Stomach (tissue), 4 donors: ENCODE results near the gene RAB40B.

Experiments used
- EP300 ChIP-seq: sonication (generic); formaldehyde crosslinking; IDR thresholded peaks from one replicate; pipeline ENCODE4 v1.6.1; 2017; ENCODE audit warnings: antibody characterized with exemption
- POLR2A ChIP-seq, 4 donors: fragments of 450-650 bp; IDR thresholded peaks; one replicate each; pipeline ENCODE4 v1.6.1; 2016; ENCODE audit warnings: antibody characterized with exemption in 4 of 4, control low read depth in 2 of 4, mild to moderate bottlenecking in 1 of 4, moderate library complexity in 1 of 4
- POLR2AphosphoS5 ChIP-seq, 3 donors: sonication (generic); formaldehyde crosslinking; IDR thresholded peaks; one replicate each; pipeline ENCODE4 v1.6.1; 2016; ENCODE audit warnings: antibody characterized with exemption in 3 of 3
- TF ChIP-seq, protein P1 (sequence below), 7 experiments: fragments of 450-650 bp in 4 of 7; fragments of 200-600 bp in 3 of 7; sonication (generic) in 3 of 7; IDR thresholded peaks; one replicate each; pipeline ENCODE4 v1.5.1; 2016 to 2019; ENCODE audit warnings: antibody characterized with exemption in 7 of 7, control low read depth in 2 of 7, mild to moderate bottlenecking in 1 of 7

- TF ChIP-seq, protein P1, sequence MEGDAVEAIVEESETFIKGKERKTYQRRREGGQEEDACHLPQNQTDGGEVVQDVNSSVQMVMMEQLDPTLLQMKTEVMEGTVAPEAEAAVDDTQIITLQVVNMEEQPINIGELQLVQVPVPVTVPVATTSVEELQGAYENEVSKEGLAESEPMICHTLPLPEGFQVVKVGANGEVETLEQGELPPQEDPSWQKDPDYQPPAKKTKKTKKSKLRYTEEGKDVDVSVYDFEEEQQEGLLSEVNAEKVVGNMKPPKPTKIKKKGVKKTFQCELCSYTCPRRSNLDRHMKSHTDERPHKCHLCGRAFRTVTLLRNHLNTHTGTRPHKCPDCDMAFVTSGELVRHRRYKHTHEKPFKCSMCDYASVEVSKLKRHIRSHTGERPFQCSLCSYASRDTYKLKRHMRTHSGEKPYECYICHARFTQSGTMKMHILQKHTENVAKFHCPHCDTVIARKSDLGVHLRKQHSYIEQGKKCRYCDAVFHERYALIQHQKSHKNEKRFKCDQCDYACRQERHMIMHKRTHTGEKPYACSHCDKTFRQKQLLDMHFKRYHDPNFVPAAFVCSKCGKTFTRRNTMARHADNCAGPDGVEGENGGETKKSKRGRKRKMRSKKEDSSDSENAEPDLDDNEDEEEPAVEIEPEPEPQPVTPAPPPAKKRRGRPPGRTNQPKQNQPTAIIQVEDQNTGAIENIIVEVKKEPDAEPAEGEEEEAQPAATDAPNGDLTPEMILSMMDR (IDR thresholded peaks at IDR 0.05) = no peak
- TF ChIP-seq POLR2A (IDR thresholded peaks at IDR 0.05) (no peak), POLR2AphosphoS5 (IDR thresholded peaks at IDR 0.05) (no peak), EP300 (no peak)
Measured at GRCh38 chr17:82675476-82676245, 22.8 kb downstream of the RAB40B start.
